ENCODE results near the gene WFIKKN1. TPM values are rescaled to one million over a fixed set of nuclear protein-coding genes. Genes with fewer than 3 reads are reported as not detected.
A peak's percentile ranks its signal among the peaks of the same experiment; 100 is the strongest.

Gene WFIKKN1
- total and polyA plus RNA-seq, 2 of the 13 experiments (the other 11 are each of a cell fraction or from before 2014, with no cell fraction given), result 1.7 to 4.9 TPM

GRCh38 chr16:642189-643049, 11.6 kb downstream of the WFIKKN1 start (continued):
- TF ChIP-seq CENPT (CRISPR knock-in tag; IDR thresholded peaks at IDR 0.05; ENCODE audit: low read depth), result peak; percentile 66; the same call in 1 of the 2 replicates
- TF ChIP-seq GPN1 (CRISPR knock-in tag; IDR thresholded peaks at IDR 0.05; ENCODE audit: borderline replicate concordance), result no peak
- TF ChIP-seq, protein P1, sequence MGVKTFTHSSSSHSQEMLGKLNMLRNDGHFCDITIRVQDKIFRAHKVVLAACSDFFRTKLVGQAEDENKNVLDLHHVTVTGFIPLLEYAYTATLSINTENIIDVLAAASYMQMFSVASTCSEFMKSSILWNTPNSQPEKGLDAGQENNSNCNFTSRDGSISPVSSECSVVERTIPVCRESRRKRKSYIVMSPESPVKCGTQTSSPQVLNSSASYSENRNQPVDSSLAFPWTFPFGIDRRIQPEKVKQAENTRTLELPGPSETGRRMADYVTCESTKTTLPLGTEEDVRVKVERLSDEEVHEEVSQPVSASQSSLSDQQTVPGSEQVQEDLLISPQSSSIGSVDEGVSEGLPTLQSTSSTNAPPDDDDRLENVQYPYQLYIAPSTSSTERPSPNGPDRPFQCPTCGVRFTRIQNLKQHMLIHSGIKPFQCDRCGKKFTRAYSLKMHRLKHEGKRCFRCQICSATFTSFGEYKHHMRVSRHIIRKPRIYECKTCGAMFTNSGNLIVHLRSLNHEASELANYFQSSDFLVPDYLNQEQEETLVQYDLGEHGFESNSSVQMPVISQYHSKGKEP (CRISPR knock-in tag; IDR thresholded peaks at IDR 0.05), result peak; percentile 31; the same call in 1 of the 2 replicates
- no peak for TF ChIP-seq ZNF569 (CRISPR knock-in tag; IDR thresholded peaks at IDR 0.05; ENCODE audit: borderline replicate concordance)
- no peak; the same call in 1 of the 2 replicates for TF ChIP-seq PRDM10 (CRISPR knock-in tag; IDR thresholded peaks at IDR 0.05; ENCODE audit: low read depth)
- no peak for TF ChIP-seq ZNF550 (CRISPR knock-in tag; IDR thresholded peaks at IDR 0.05; ENCODE audit: borderline replicate concordance)
- peak in 1 of 2 experiments; percentile 13; a peak in 1 of 4 replicates for TF ChIP-seq KLF16 (CRISPR knock-in tag; IDR thresholded peaks at IDR 0.05)
- TF ChIP-seq ZBTB34 (CRISPR knock-in tag; IDR thresholded peaks at IDR 0.05), result 0 out of 2 replicates have a peak, but pooled peaks have one; percentile 50
- TF ChIP-seq SATB2 (CRISPR knock-in tag; IDR thresholded peaks at IDR 0.05), result no peak
- TF ChIP-seq KLF13 (CRISPR knock-in tag; IDR thresholded peaks at IDR 0.05), result no peak
- TF ChIP-seq, protein P2, sequence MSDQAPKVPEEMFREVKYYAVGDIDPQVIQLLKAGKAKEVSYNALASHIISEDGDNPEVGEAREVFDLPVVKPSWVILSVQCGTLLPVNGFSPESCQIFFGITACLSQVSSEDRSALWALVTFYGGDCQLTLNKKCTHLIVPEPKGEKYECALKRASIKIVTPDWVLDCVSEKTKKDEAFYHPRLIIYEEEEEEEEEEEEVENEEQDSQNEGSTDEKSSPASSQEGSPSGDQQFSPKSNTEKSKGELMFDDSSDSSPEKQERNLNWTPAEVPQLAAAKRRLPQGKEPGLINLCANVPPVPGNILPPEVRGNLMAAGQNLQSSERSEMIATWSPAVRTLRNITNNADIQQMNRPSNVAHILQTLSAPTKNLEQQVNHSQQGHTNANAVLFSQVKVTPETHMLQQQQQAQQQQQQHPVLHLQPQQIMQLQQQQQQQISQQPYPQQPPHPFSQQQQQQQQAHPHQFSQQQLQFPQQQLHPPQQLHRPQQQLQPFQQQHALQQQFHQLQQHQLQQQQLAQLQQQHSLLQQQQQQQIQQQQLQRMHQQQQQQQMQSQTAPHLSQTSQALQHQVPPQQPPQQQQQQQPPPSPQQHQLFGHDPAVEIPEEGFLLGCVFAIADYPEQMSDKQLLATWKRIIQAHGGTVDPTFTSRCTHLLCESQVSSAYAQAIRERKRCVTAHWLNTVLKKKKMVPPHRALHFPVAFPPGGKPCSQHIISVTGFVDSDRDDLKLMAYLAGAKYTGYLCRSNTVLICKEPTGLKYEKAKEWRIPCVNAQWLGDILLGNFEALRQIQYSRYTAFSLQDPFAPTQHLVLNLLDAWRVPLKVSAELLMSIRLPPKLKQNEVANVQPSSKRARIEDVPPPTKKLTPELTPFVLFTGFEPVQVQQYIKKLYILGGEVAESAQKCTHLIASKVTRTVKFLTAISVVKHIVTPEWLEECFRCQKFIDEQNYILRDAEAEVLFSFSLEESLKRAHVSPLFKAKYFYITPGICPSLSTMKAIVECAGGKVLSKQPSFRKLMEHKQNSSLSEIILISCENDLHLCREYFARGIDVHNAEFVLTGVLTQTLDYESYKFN (CRISPR knock-in tag; conservative IDR thresholded peaks at IDR 0.05), result peak; percentile 55
- TF ChIP-seq ZNF674 (CRISPR knock-in tag; IDR thresholded peaks at IDR 0.05; ENCODE audit: low read depth), result no peak
- TF ChIP-seq, protein P3, sequence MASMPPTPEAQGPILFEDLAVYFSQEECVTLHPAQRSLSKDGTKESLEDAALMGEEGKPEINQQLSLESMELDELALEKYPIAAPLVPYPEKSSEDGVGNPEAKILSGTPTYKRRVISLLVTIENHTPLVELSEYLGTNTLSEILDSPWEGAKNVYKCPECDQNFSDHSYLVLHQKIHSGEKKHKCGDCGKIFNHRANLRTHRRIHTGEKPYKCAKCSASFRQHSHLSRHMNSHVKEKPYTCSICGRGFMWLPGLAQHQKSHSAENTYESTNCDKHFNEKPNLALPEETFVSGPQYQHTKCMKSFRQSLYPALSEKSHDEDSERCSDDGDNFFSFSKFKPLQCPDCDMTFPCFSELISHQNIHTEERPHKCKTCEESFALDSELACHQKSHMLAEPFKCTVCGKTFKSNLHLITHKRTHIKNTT (CRISPR knock-in tag; IDR thresholded peaks at IDR 0.05), result no peak
- peak; percentile 27; the same call in 1 of the 2 replicates for TF ChIP-seq ZBTB43 (CRISPR knock-in tag; conservative IDR thresholded peaks at IDR 0.05)
